ENCODE data around the gene DCDC2C. TPM values are rescaled to one million over a fixed set of nuclear protein-coding genes. Genes with fewer than 3 reads are reported as not detected.

Gene DCDC2C
- total and polyA plus RNA-seq, 2 experiments from 2014 or later = 0.45 TPM; not detected in 1

- Mint-ChIP-seq H3K4me1 (no peaks in the 10 kb centered on the region), H3K4me3 (no peak overlapping the region), H3K36me3 (ENCODE audit: low read depth) (peaks cover 12% of the 10 kb centered on the region; the same call in 1 of the 3 replicates), H3K27ac (no peak overlapping the region), H3K9me3 (peaks cover 89% of the 10 kb centered on the region), H3K27me3 (ENCODE audit: insufficient read depth, low read depth, poor library complexity) (peaks cover 5% of the 10 kb centered on the region)
- no peak for ATAC-seq
- Histone ChIP-seq H3K27ac (ENCODE audit: low read depth) (no peak overlapping the region), H4K20me1 (replicated peaks; ENCODE audit: insufficient read depth) (no peaks in the 10 kb centered on the region), H2AFZ (no peak overlapping the region), H3K27me3 (ENCODE audit: insufficient read depth) (no peaks in the 10 kb centered on the region), H3K4me1 (ENCODE audit: insufficient read depth) (no peaks in the 10 kb centered on the region), H3K36me3 (ENCODE audit: insufficient read depth) (no peaks in the 10 kb centered on the region), H3K79me2 (replicated peaks; ENCODE audit: insufficient read depth) (no peaks in the 10 kb centered on the region), H3F3A (replicated peaks; ENCODE audit: low read depth) (no peaks in the 10 kb centered on the region), H3K4me2 (no peak overlapping the region), H3K4me3 (no peak overlapping the region), H3K9me2 (ENCODE audit: insufficient read depth) (0 out of 2 replicates have a peak, but pooled peaks cover 4% of the 10 kb centered on the region)
- DNase-seq (ENCODE audit: low spot score) = no peak
- TF ChIP-seq POLR2AphosphoS5 (IDR thresholded peaks at IDR 0.05; ENCODE audit: low read depth) = no peak
- no peak for TF ChIP-seq ZNF331 (CRISPR knock-in tag; IDR thresholded peaks at IDR 0.05; ENCODE audit: low read depth)
- no peak for TF ChIP-seq NANOG (IDR thresholded peaks at IDR 0.05; ENCODE audit: borderline replicate concordance)
- TF ChIP-seq ZNF114 (CRISPR knock-in tag; IDR thresholded peaks at IDR 0.05) = no peak
- TF ChIP-seq STAT1 (IDR thresholded peaks at IDR 0.05; ENCODE audit: unreplicated experiment) = no peak
- no peak for TF ChIP-seq CREB1 (CRISPR knock-in tag; IDR thresholded peaks at IDR 0.05; ENCODE audit: low read depth)
- TF ChIP-seq ZNF462 (CRISPR knock-in tag; IDR thresholded peaks at IDR 0.05) = no peak
- no peak for TF ChIP-seq CTCF (conservative IDR thresholded peaks at IDR 0.05; ENCODE audit: low read depth in 2 of 2)
- TF ChIP-seq JUNB (IDR thresholded peaks at IDR 0.05; ENCODE audit: unreplicated experiment) = no peak
- TF ChIP-seq EZH2phosphoT487 (IDR thresholded peaks at IDR 0.05; ENCODE audit: unreplicated experiment) = no peak
- TF ChIP-seq EZH2 (IDR thresholded peaks at IDR 0.05; ENCODE audit: low read depth, unreplicated experiment) = no peak
- no peak for TF ChIP-seq ETS1 (IDR thresholded peaks at IDR 0.05)
These were observed 182.6 kb downstream of the DCDC2C start for GRCh38 chr2:3885629-3886628.

Measured in GM23338 (cell line).